ENCODE results near the gene PPP2R5D.

DNA sequence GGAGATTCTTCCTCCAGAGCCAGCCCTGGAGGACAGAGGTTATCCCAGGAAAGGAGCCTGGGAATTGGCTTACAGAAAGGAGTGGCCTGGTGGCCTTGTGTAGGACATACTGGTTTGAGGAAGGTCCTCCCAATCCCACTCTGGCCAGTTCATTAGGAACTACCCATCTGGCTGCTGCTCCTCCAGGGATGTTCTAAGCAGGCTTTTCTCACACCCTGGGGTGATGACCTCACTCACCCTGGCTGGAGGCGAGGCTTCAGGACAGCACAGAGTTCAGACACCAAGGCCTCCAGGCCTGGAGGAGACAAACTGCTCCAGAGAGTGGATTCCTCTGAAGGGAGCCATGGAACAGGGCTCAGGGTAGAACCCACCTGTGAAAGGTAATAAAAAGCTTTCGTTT, 14.9 kb upstream of the PPP2R5D start:
- TF ChIP-seq, protein P1, sequence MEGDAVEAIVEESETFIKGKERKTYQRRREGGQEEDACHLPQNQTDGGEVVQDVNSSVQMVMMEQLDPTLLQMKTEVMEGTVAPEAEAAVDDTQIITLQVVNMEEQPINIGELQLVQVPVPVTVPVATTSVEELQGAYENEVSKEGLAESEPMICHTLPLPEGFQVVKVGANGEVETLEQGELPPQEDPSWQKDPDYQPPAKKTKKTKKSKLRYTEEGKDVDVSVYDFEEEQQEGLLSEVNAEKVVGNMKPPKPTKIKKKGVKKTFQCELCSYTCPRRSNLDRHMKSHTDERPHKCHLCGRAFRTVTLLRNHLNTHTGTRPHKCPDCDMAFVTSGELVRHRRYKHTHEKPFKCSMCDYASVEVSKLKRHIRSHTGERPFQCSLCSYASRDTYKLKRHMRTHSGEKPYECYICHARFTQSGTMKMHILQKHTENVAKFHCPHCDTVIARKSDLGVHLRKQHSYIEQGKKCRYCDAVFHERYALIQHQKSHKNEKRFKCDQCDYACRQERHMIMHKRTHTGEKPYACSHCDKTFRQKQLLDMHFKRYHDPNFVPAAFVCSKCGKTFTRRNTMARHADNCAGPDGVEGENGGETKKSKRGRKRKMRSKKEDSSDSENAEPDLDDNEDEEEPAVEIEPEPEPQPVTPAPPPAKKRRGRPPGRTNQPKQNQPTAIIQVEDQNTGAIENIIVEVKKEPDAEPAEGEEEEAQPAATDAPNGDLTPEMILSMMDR (conservative IDR thresholded peaks at IDR 0.05; ENCODE audit: low read length): no peak
- no peak for TF ChIP-seq EZH2phosphoT487 (IDR thresholded peaks at IDR 0.05; ENCODE audit: borderline replicate concordance)
